GM19438 (cell line): ENCODE measurements around the gene LPCAT1.

Experiments used
- ATAC-seq: cut with Tn5 transposase; IDR thresholded peaks from one replicate; pipeline ENCODE4 v1.9.1; 2021; ENCODE audit warnings: low read depth; ENCODE audit not compliant: unreplicated experiment

LPCAT1 gene

GRCh38 chr5:1414311-1415058, 109.3 kb downstream of the LPCAT1 start:
- ATAC-seq = no peak

GRCh38 chr5:1413611-1414241, 110.0 kb downstream of the LPCAT1 start:
- ATAC-seq = no peak

- no peak for ATAC-seq
These were observed 110.5 kb downstream of the LPCAT1 start for GRCh38 chr5:1413211-1413610.

GRCh38 chr5:1412621-1413020, 111.1 kb downstream of the LPCAT1 start:
- ATAC-seq = no peak

DNA sequence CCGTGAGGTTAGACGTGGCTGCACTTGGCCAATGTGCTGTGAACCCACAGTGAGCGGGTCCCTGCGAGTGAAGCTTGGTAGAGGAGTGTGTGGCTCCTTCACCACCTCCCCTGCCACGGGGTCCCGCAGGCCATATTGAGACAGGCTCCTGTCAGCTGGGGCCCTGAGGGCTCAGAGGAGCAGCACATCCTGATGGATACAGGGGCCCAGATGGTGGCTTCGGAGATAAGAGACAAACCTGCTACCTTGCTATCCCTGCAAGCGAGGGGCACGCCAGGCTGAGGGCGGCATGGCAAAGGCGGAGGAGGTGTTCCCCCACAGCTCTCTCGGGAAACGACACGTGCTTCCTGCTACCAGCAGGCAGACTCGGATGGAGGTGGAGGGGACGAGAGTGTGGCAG, 111.6 kb downstream of the LPCAT1 start:
- ATAC-seq = no peak
